ENCODE measurements around the gene CADM1. TPM values are rescaled to one million over a fixed set of nuclear protein-coding genes. Genes with fewer than 3 reads are reported as not detected.

The CADM1 gene
- total RNA-seq, 1 experiment from 2014 or later, result 1.1 TPM

GRCh38 chr11:115489466-115489865 lies 14.7 kb downstream of the CADM1 start:
- no TSS peak for BruUV-seq (replicated peaks)
- CTCF ChIA-PET, result no interaction called here
- H3K79me2 ChIP-seq (ENCODE audit: low read length), result no peaks in the 10 kb centered on the region

DNA sequence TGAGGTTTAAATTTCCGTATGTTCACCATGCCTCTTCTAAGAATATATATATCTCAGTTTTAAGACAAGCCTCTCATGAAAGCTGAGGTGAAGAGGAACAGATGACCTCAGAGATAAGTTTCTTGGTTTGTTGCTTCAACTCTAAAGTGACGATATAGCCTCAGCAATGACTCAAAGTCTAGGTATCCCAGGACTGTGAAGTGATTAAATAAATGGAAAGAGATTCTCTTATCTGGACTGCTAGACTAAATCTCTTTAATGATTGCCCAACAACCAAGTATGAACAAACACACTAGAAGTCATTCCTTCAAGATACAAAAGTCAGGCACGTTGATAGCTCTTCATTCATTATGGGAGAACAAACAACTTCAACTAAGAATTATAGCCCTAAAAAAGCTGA lies 15.3 kb downstream of the CADM1 start:
- Histone ChIP-seq H3F3A (ENCODE audit: low read length, unreplicated experiment) (no peaks in the 10 kb centered on the region), H3K9me3 (ENCODE audit: low read length) (no peaks in the 10 kb centered on the region), H3K9me2 (replicated peaks; ENCODE audit: low read length) (no peaks in the 10 kb centered on the region), H3K4me3 (ENCODE audit: low read length) (no peak overlapping the region), H3K27me3 (ENCODE audit: low read length) (no peaks in the 10 kb centered on the region), H3K4me1 (ENCODE audit: insufficient read depth, low read length) (no peaks in the 10 kb centered on the region), H2AFZ (ENCODE audit: low read length) (no peak overlapping the region), H3K79me2 (ENCODE audit: low read length) (no peaks in the 10 kb centered on the region), H3K9ac (ENCODE audit: low read length) (no peak overlapping the region), H3K36me3 (ENCODE audit: low read depth, low read length) (no peaks in the 10 kb centered on the region), H4K20me1 (ENCODE audit: low read length) (no peaks in the 10 kb centered on the region), H3K27ac (ENCODE audit: low read length) (no peak overlapping the region), H3K4me2 (ENCODE audit: low read length) (no peak overlapping the region)
- no peak for TF ChIP-seq EZH2 (IDR thresholded peaks at IDR 0.05; ENCODE audit: low read length, unreplicated experiment)
- TF ChIP-seq, protein P1, sequence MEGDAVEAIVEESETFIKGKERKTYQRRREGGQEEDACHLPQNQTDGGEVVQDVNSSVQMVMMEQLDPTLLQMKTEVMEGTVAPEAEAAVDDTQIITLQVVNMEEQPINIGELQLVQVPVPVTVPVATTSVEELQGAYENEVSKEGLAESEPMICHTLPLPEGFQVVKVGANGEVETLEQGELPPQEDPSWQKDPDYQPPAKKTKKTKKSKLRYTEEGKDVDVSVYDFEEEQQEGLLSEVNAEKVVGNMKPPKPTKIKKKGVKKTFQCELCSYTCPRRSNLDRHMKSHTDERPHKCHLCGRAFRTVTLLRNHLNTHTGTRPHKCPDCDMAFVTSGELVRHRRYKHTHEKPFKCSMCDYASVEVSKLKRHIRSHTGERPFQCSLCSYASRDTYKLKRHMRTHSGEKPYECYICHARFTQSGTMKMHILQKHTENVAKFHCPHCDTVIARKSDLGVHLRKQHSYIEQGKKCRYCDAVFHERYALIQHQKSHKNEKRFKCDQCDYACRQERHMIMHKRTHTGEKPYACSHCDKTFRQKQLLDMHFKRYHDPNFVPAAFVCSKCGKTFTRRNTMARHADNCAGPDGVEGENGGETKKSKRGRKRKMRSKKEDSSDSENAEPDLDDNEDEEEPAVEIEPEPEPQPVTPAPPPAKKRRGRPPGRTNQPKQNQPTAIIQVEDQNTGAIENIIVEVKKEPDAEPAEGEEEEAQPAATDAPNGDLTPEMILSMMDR (conservative IDR thresholded peaks at IDR 0.05; ENCODE audit: low read depth, low read length), result no peak
- TF ChIP-seq EZH2phosphoT487 (IDR thresholded peaks at IDR 0.05; ENCODE audit: borderline replicate concordance, low read length), result no peak
- CTCF ChIA-PET, result no interaction called here
- BruUV-seq (replicated peaks), result no TSS peak
- ATAC-seq, result no peak
- POLR2A ChIA-PET (ENCODE audit: unreplicated experiment), result no interaction called here
- intact Hi-C loops (cut with micrococcal nuclease), result no loop called here
- no peak for DNase-seq

More at GRCh38 chr11:115489466-115489865, 14.7 kb downstream of the CADM1 start:
- no peaks in the 10 kb centered on the region for H4K20me1 ChIP-seq (ENCODE audit: low read length)
- H2AFZ ChIP-seq (ENCODE audit: low read length), result no peak overlapping the region
- H3K9ac ChIP-seq (ENCODE audit: low read length), result no peak overlapping the region
- no peak overlapping the region for H3K27ac ChIP-seq (ENCODE audit: low read length)
- no peaks in the 10 kb centered on the region for H3K9me2 ChIP-seq (replicated peaks; ENCODE audit: low read length)
- ATAC-seq, result no peak
- H3F3A ChIP-seq (ENCODE audit: low read length, unreplicated experiment), result no peaks in the 10 kb centered on the region
- no peak overlapping the region for H3K4me3 ChIP-seq (ENCODE audit: low read length)
- no peak for TF ChIP-seq EZH2 (IDR thresholded peaks at IDR 0.05; ENCODE audit: low read length, unreplicated experiment)
- TF ChIP-seq, protein P1 (conservative IDR thresholded peaks at IDR 0.05; ENCODE audit: low read depth, low read length), result no peak
- no peak for TF ChIP-seq EZH2phosphoT487 (IDR thresholded peaks at IDR 0.05; ENCODE audit: borderline replicate concordance, low read length)
- H3K9me3 ChIP-seq (ENCODE audit: low read length), result no peaks in the 10 kb centered on the region
- no peaks in the 10 kb centered on the region for H3K36me3 ChIP-seq (ENCODE audit: low read depth, low read length)
- intact Hi-C loops (cut with micrococcal nuclease), result no loop called here
- H3K4me1 ChIP-seq (ENCODE audit: insufficient read depth, low read length), result no peaks in the 10 kb centered on the region
- H3K27me3 ChIP-seq (ENCODE audit: low read length), result no peaks in the 10 kb centered on the region
- no peak overlapping the region for H3K4me2 ChIP-seq (ENCODE audit: low read length)
- DNase-seq, result no peak
- POLR2A ChIA-PET (ENCODE audit: unreplicated experiment), result no interaction called here

- ChIA-PET POLR2A (ENCODE audit: unreplicated experiment) (no interaction called here), CTCF (no interaction called here)
- no peaks in the 10 kb centered on the region for H3K9me2 ChIP-seq (replicated peaks; ENCODE audit: low read length)
- no TSS peak for BruUV-seq (replicated peaks)
- H4K20me1 ChIP-seq (ENCODE audit: low read length), result no peaks in the 10 kb centered on the region
- no peak overlapping the region for H3K9ac ChIP-seq (ENCODE audit: low read length)
- H3K79me2 ChIP-seq (ENCODE audit: low read length), result no peaks in the 10 kb centered on the region
- no peak for TF ChIP-seq EZH2phosphoT487 (IDR thresholded peaks at IDR 0.05; ENCODE audit: borderline replicate concordance, low read length)
- TF ChIP-seq EZH2 (IDR thresholded peaks at IDR 0.05; ENCODE audit: low read length, unreplicated experiment), result no peak
- TF ChIP-seq, protein P1 (conservative IDR thresholded peaks at IDR 0.05; ENCODE audit: low read depth, low read length), result no peak
- no peaks in the 10 kb centered on the region for H3K36me3 ChIP-seq (ENCODE audit: low read depth, low read length)
- H2AFZ ChIP-seq (ENCODE audit: low read length), result no peak overlapping the region
- DNase-seq (no peak), ATAC-seq (no peak)
- no peaks in the 10 kb centered on the region for H3K4me1 ChIP-seq (ENCODE audit: insufficient read depth, low read length)
- no peaks in the 10 kb centered on the region for H3F3A ChIP-seq (ENCODE audit: low read length, unreplicated experiment)
- H3K4me3 ChIP-seq (ENCODE audit: low read length), result no peak overlapping the region
- no peak overlapping the region for H3K27ac ChIP-seq (ENCODE audit: low read length)
- no peak overlapping the region for H3K4me2 ChIP-seq (ENCODE audit: low read length)
- H3K9me3 ChIP-seq (ENCODE audit: low read length), result peaks cover 8% of the 10 kb centered on the region
- H3K27me3 ChIP-seq (ENCODE audit: low read length), result no peaks in the 10 kb centered on the region
- intact Hi-C loops (cut with micrococcal nuclease), result no loop called here
These were observed 22.7 kb downstream of the CADM1 start for GRCh38 chr11:115481528-115481927.
